ENCODE data around the gene BET1L.

GRCh38 chr11:197741-198235, 9.4 kb downstream of the BET1L start:
- no peak for TF ChIP-seq PATZ1 (CRISPR knock-in tag; IDR thresholded peaks at IDR 0.05; ENCODE audit: borderline replicate concordance)
- no peak for TF ChIP-seq ESRRG (CRISPR knock-in tag; IDR thresholded peaks at IDR 0.05)
- no peak for TF ChIP-seq ARNTL (CRISPR knock-in tag; IDR thresholded peaks at IDR 0.05; ENCODE audit: borderline replicate concordance, low read depth)
- TF ChIP-seq GLIS3 (CRISPR knock-in tag; IDR thresholded peaks at IDR 0.05) = no peak
- TF ChIP-seq TOX (CRISPR knock-in tag; IDR thresholded peaks at IDR 0.05; ENCODE audit: borderline replicate concordance) = no peak
- TF ChIP-seq ZNF70 (CRISPR knock-in tag; IDR thresholded peaks at IDR 0.05) = no peak
- no peak for TF ChIP-seq CSRNP3 (CRISPR knock-in tag; IDR thresholded peaks at IDR 0.05)
- no peak for TF ChIP-seq POU6F1 (CRISPR knock-in tag; IDR thresholded peaks at IDR 0.05; ENCODE audit: borderline replicate concordance, low read depth)
- no peak for TF ChIP-seq ZFP30 (CRISPR knock-in tag; IDR thresholded peaks at IDR 0.05)

Data from SK-N-SH treated with all-trans-retinoic acid at 6 μM for 48 hours (cell line).